Measurements from ENCODE around the gene TMEM140. TPM values are rescaled to one million over a fixed set of nuclear protein-coding genes. Genes with fewer than 3 reads are reported as not detected.
A peak's percentile ranks its signal among the peaks of the same experiment; 100 is the strongest.

The TMEM140 gene
- total and polyA plus RNA-seq, 2 of the 13 experiments (the other 11 are each of a cell fraction or from before 2014, with no cell fraction given) = 9.2 to 21.7 TPM

GRCh38 chr7:135180122-135180521 lies 32.2 kb downstream of the TMEM140 start (continued):
- TF ChIP-seq MTA1 (CRISPR knock-in tag; IDR thresholded peaks at IDR 0.05; ENCODE audit: borderline replicate concordance) = no peak
- TF ChIP-seq CENPX (CRISPR knock-in tag; IDR thresholded peaks at IDR 0.05) = no peak
- no peak for TF ChIP-seq TOE1 (CRISPR knock-in tag; IDR thresholded peaks at IDR 0.05)
- TF ChIP-seq ZBTB1 (CRISPR knock-in tag; IDR thresholded peaks at IDR 0.05; ENCODE audit: borderline replicate concordance) = no peak
- TF ChIP-seq FLYWCH1 (CRISPR knock-in tag; IDR thresholded peaks at IDR 0.05) = no peak
- TF ChIP-seq NR2F2 (IDR thresholded peaks at IDR 0.05; ENCODE audit: borderline replicate concordance, low read depth) = no peak

- H3K36me3 ChIP-seq (replicated peaks in 1 of 2; ENCODE audit: control insufficient read depth in 1 of 2, insufficient read depth in 2 of 2, low read length in 2 of 2) = peaks cover 23 to 75% of the 10 kb centered on the region in 2 experiments
- ATAC-seq (no peak), FAIRE-seq (no peak), DNase-seq (ENCODE audit: low spot score) (no peak)
- H3K4me1 ChIP-seq (ENCODE audit: insufficient read depth, low read length) = peaks cover 15% of the 10 kb centered on the region
- TF ChIP-seq KLF16 (CRISPR knock-in tag; IDR thresholded peaks at IDR 0.05) (no peak), RBFOX2 (IDR thresholded peaks at IDR 0.05; ENCODE audit: low read depth, low read length) (0 out of 2 replicates have a peak, but pooled peaks have one; percentile 8), ZBTB1 (CRISPR knock-in tag; IDR thresholded peaks at IDR 0.05; ENCODE audit: borderline replicate concordance) (no peak), ZBTB10 (CRISPR knock-in tag; IDR thresholded peaks at IDR 0.05; ENCODE audit: borderline replicate concordance) (no peak)
- H2AFZ ChIP-seq (ENCODE audit: low read length) = no peak overlapping the region
- ChIA-PET POLR2A (interaction anchor here (0.8 kb wide), 1 partner anchor 29 kb away, joined by 3 read pairs; the partner anchor contains the start of gene WDR91), CTCF (ENCODE audit: low intra/inter-chr PET ratio, low total read pairs) (no interaction called here)
- WGBS (ENCODE audit: low lambda C conversion rate) = 97% methylated on average over 3 of the region's 3 CpGs
- H3K9me3 ChIP-seq (ENCODE audit: low read length) = peaks cover 30% of the 10 kb centered on the region
- BruUV-seq (replicated peaks) = no TSS peak
- no peak overlapping the region for H3K27ac ChIP-seq (ENCODE audit: extremely low read length, insufficient read depth, low read length)
- peaks cover 5% of the 10 kb centered on the region; the same call in 1 of the 2 replicates for H4K20me1 ChIP-seq (ENCODE audit: insufficient read depth, low read length)
- intact Hi-C loops (cut with micrococcal nuclease; ENCODE audit: unreplicated experiment) (no loop called here), in situ Hi-C loops (cut with HindIII; ENCODE audit: extremely low pct_ligation_motif_present, low pct_unique_long_range_greater_than_20kb) (no loop called here)
- no peak overlapping the region for H3K4me2 ChIP-seq (ENCODE audit: low read depth, low read length)
- H3K27me3 ChIP-seq (ENCODE audit: control insufficient read depth in 1 of 2, insufficient read depth in 2 of 2, low read length in 2 of 2) = no peaks in the 10 kb centered on the region
- peaks cover 12% of the 10 kb centered on the region for H3K79me2 ChIP-seq (ENCODE audit: insufficient read depth, low read length)
- H3K4me3 ChIP-seq (replicated peaks in 1 of 3; ENCODE audit: insufficient read depth in 1 of 3, low read depth in 2 of 3, low read length in 3 of 3) = no peak overlapping the region
- no peak overlapping the region for H3K9ac ChIP-seq (ENCODE audit: insufficient read depth, low read depth, low read length)
Observed at GRCh38 chr7:135181261-135181928, 33.5 kb downstream of the TMEM140 start.
